Suppressor macrophage treated with lipopolysaccharide for 4 hours (primary cell): ENCODE data around the gene MTURN.
A peak's percentile ranks its signal among the peaks of the same experiment; 100 is the strongest.

Source experiments
- DNase-seq: peaks from one replicate; pipeline ENCODE4 v3.0.0-alpha.2; 2020

The MTURN gene

DNA sequence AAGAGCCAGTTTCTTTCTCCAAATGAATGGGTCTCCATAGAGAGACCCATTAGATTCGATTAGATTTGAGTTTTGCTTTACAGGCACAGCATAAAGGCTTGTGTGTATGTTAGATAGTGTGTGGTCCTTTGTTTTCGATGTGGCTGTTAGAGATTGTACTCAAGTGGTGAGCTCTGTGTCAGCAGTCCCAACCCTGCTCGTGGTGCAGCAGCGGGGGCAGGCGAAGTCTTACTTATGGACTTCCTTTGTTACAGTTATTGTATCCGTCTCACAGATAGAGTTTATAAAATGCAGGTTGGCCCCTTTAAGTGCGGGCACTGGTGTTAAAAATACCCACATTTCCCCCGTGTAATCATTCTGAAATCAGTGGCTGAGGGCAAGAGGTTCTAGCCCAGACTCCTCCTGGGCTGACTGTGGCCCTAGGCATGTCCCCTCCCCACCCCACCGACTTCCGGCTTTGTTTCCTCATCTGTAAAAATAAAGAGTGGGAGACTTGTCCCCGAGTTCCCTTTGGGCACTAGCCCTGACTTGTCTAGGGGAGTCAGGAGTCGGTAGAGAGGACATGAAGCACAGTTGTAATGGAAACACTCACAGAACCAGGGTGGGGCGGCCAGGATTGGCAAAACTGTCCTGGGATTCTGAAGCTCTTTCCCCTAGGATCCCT, 28.6 kb downstream of the MTURN start:
- peak; percentile 61 for DNase-seq

DNA sequence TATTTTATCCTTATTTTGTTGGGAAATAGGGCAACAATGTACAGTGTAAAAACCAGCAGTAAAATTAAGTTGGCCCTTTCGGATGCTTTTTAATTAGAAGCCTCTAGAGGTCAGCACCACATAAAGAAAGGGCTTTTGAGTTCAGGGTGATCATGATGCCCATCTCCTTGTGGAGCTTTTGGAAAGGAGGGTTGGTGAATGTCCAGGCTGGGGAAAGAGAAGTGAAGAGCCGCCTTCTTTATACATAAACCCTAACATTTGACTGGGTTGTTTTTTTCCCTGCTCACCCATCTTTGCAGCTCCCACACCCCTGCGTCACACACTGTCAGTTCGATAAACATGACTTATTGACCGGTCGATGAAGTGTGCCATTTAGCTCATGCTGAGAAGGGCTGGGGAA, 29.8 kb downstream of the MTURN start:
- peak; percentile 87 for DNase-seq

DNA sequence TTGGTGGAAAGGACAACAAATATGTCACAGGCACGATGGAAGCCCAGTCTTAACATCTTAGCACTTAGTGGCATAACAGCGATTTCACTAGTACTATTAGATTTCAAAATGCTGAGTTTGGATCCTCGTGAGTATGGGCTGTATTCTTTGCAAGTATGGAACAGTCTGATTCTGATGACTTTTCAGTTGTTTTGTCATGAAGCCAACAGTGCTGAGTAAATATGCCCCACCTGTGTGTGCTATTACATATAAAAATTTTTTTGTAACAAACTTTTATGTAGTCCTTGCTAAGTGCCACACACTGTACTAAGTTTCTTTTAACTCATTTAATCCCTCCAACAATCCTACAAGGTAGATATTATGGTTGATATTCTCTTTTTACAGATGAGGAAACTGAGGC, 30.8 kb downstream of the MTURN start:
- no peak for DNase-seq

- peak; percentile 77 for DNase-seq
Observed at GRCh38 chr7:30166155-30166840, 31.5 kb downstream of the MTURN start.

DNA sequence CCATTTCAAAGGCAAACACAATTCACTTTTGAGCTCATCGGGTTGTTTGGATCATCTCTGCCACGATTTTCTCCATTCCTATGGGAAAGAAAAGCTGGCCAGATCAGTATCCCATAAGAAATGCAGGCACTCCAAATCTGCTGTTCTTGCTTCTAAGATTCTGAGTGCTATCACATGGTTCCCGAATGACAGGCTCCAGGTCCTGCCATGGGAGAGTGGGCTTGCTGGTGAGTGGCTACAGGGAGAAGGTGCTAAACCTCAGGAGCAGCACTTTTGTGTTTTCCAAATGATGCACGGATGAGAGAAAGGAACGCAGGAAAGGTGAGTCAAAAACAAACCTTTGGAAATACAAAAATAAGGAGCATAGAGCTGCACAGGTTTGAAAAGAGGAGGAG, 32.1 kb downstream of the MTURN start:
- no peak for DNase-seq

DNA sequence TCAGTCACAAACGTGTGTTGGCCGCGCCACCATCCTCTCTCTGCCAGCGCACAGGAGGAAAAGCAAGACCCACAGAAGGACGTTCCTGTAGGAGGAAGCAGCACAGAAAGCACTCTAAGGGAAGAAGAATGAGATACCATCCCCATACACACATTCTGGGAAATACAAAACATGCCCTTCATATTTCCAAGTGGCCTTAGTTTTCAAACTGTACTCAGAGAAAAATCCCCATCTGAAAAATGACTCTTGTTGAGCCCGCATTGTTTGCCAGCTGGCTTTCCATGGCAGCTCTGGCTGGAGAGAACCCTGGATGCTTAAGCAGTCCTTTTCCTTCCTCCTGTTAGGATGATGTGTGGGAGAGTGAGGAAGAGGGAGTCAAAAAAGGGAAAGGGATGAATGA, 33.1 kb downstream of the MTURN start:
- no peak for DNase-seq

GRCh38 chr7:30168835-30169573, 34.2 kb downstream of the MTURN start:
- peak; percentile 96 for DNase-seq

- DNase-seq, result no peak
Observed at GRCh38 chr7:30169579-30169978, 34.8 kb downstream of the MTURN start.

DNA sequence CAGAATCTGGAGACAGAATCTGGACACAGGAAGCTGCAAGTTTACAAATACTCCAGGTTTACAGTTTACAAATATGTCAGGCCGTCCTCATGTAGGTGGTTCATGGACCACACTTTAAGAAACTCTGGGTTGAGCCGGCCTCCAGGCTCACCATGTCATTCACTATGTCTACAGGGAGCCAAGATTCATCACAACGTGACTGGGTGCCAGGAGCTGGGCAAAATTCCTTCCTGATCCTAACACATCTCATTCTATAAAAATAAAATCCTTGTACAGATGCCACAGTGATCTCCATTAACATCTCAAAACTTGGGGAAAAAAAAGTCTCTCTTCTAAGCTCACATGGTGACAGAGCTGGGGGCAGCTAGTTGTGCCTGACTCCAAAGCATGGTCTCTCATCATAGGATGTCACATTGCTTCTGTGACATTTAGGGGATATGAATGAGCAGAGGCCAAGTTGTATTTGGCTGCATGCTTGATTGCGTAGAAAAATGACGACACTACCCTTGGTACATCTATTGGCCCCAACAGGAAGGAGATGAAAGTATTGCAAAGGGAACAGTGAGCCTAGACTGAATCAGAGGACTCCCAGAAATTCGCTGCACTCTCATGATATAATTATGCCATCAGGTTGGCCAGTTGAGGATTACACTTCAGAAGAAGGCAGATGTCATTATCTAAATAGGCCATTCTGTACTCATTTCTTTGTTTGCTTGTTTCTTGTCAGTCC, 35.9 kb downstream of the MTURN start:
- peak; percentile 95 for DNase-seq

DNA sequence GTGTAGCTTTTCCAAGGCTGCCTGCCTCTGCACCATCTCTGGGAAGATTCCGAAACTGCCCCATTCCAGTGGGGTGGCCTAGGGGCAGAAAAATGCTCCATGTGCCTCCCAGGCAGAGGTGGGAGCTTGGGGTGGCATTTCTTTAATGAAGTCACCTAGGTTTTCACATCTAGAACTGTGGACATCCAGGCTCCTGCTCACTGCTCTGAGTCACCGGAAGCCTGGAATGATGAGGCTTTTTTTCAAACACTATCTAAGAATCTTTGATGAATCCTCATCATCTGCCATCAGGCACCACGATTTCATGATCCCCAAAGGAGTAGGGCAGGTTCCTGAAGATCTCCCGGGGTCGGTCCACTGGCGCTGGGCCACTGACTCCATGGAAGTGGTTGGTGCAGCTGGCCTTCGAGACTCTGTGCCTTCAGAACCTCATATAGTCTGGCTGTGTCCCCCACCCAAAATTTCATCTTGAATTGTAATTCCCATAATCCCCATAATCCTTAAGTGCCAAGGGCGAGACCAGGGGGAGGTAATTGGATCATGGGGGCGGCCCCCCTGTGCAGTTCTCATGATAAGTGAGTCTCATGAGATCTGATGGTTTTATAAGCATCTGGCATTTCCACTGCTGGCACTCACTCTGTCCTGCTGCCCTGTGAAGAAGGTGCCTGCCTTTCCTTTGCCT, 37.1 kb downstream of the MTURN start:
- no peak for DNase-seq

DNA sequence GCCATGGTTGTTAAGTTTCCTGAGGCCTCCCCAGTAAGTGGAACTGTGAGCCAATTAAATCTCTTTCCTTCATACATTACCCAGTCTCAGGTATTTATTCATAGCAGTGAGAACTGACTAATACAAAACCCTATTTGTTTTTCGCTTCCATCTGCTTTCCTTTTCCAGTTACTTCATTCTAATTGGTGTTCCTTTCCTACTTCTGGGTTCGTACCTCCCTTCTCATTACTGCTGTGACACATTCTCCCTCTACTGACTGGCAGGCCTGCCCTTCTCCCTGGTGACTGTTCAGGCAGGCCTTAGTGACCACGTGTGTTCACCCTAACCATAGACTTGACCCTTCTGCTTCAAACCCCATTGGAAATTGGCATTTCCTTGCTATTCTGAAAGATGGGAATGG, 37.7 kb downstream of the MTURN start:
- no peak for DNase-seq

GRCh38 chr7:30173058-30173897, 38.5 kb downstream of the MTURN start:
- DNase-seq, result no peak

GRCh38 chr7:30175180-30175579, 40.4 kb downstream of the MTURN start:
- DNase-seq, result no peak

DNA sequence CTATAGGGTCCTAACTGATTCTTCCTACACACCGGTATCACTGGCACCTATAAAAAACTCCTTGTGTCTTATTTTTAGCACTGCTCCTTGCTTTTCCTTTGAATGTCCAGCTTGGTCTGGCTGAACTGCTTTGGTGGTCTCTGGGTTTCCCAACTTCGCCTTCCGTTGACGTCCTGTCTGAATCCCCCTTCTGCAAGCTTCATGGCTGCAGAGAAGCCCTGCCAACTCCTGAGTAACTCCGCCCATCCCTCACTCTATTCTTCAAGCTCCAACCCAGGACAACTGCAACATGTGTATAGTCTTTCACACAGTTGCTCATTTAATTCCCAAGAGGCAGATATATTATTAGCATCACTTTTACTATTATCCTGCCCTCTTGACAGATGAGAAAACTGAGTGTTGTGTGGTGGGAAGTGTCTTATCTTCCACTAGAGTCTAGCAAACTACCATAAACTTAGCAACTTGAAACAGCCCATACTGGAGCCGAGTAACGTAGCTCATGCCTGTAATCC, 40.9 kb downstream of the MTURN start:
- DNase-seq, result no peak

DNA sequence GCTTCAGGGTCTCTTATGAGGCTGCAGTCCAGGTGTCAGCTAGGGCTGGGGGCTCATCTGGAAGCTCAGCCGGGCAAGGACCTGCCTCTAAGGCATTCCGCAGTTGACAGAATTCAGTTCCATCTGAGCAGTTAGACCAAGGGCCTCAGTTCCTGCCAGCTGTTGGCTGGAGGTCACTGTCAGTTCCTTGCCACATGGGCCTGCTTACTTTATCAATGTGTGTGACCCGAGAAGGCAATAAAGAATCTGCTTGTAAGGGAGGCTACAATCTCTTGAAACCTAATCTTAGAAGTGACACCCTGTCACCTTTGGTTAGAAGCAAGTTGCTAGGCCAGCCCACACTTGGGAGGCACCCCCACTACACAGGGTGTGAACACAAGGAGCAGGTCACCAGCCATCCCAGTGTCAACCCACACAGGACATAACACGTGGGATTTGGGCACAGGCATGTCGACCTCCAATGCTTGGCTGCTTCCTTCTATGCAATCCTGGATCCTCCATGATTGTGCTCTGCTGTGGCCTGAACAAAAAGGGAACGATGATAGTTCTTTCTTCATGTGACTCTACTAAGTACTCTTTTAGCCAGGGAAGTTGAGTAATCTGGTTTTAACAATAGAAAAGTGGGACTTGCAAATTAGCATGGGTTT, 41.8 kb downstream of the MTURN start:
- peak; percentile 84 for DNase-seq

- DNase-seq, result no peak
Observed at GRCh38 chr7:30177186-30177585, 42.4 kb downstream of the MTURN start.

- DNase-seq, result no peak
Observed at GRCh38 chr7:30177965-30178364, 43.2 kb downstream of the MTURN start.

GRCh38 chr7:30178748-30179436, 44.1 kb downstream of the MTURN start:
- DNase-seq, result peak; percentile 83

DNA sequence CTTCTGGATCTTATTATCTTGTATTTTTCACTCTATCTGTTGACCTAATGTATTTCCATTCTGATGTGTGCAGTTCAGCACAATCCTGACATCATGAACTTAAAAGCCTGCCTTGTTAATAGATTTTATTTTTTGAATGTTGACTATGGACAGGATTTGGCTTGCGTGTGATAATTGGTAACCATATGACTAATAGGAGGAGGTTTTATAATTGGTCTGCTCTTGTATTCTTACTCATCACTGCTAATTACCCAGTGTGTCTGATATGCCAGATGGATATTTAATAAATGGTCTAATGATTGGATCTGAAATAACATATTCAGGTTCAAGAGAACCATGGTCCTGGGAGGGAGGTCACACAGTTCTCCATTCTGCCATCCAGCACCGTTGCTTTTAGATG, 45.9 kb downstream of the MTURN start:
- DNase-seq, result no peak

- DNase-seq, result no peak
Observed at GRCh38 chr7:30181211-30181610, 46.4 kb downstream of the MTURN start.
